GM23338 (cell line): Measurements from ENCODE around the gene RXFP4. TPM values are rescaled to one million over a fixed set of nuclear protein-coding genes. Genes with fewer than 3 reads are reported as not detected.
A peak's percentile ranks its signal among the peaks of the same experiment; 100 is the strongest.

Experiments used
- ATAC-seq: fragments of 200-7000 bp; cut with Tn5 transposase; 3 replicates; pipeline ENCODE4 v1.9.1; 2020
- DNase-seq: peaks from one replicate; pipeline ENCODE4 v3.0.0-alpha.2; 2015; ENCODE audit warnings: low spot score
- H2AFZ ChIP-seq: fragments of 200-600 bp; sonication (generic); 2 replicates; pipeline ENCODE4 v1.8.0; 2016; ENCODE audit warnings: antibody characterized with exemption, mild to moderate bottlenecking, moderate library complexity
- H3F3A ChIP-seq: fragments of 200-600 bp; sonication (generic); replicated peaks from 2 replicates; pipeline ENCODE4 v1.8.0; 2017; ENCODE audit warnings: antibody characterized with exemption, mixed run types, low read depth
- H3K27ac ChIP-seq: fragments of 200-600 bp; sonication (generic); 2 replicates; pipeline ENCODE4 v1.6.1; 2016; ENCODE audit warnings: low read depth
- H3K27me3 ChIP-seq: fragments of 200-600 bp; sonication (generic); 2 replicates; pipeline ENCODE4 v1.8.0; 2016; ENCODE audit warnings: mild to moderate bottlenecking, mixed run types, moderate library complexity; ENCODE audit not compliant: insufficient read depth
- H3K36me3 ChIP-seq: fragments of 200-600 bp; sonication (generic); 2 replicates; pipeline ENCODE4 v1.8.0; 2016; ENCODE audit warnings: mild to moderate bottlenecking; ENCODE audit not compliant: insufficient read depth
- H3K4me1 ChIP-seq: fragments of 200-600 bp; sonication (generic); 2 replicates; pipeline ENCODE4 v1.8.0; 2016; ENCODE audit warnings: mild to moderate bottlenecking, moderate library complexity; ENCODE audit not compliant: insufficient read depth
- H3K4me2 ChIP-seq: fragments of 200-600 bp; sonication (generic); 2 replicates; pipeline ENCODE4 v1.7.1; 2017; ENCODE audit warnings: mixed run types
- H3K4me3 ChIP-seq: fragments of 200-600 bp; sonication (generic); 2 replicates; pipeline ENCODE4 v1.6.1; 2016; ENCODE audit warnings: mixed run types
- H3K79me2 ChIP-seq: fragments of 200-600 bp; sonication (generic); replicated peaks from 2 replicates; pipeline ENCODE4 v1.8.0; 2017; ENCODE audit warnings: mild to moderate bottlenecking; ENCODE audit not compliant: insufficient read depth
- H3K9me2 ChIP-seq: fragments of 200-600 bp; sonication (generic); 2 replicates; pipeline ENCODE4 v1.8.0; 2017; ENCODE audit not compliant: insufficient read depth
- H4K20me1 ChIP-seq: fragments of 200-600 bp; sonication (generic); replicated peaks from 2 replicates; pipeline ENCODE4 v1.8.0; 2017; ENCODE audit warnings: mild to moderate bottlenecking; ENCODE audit not compliant: insufficient read depth
- H3K27ac Mint-ChIP-seq: 2 replicates; pipeline ENCODE4 v1.8.0; 2020; ENCODE audit warnings: inconsistent platforms, mild to moderate bottlenecking, moderate library complexity, mixed read lengths
- H3K27me3 Mint-ChIP-seq: 3 replicates; pipeline ENCODE4 v1.8.0; 2022; ENCODE audit warnings: low read depth, mild to moderate bottlenecking, moderate library complexity, mixed read lengths, inconsistent platforms; ENCODE audit not compliant: insufficient read depth, poor library complexity
- H3K36me3 Mint-ChIP-seq: 3 replicates; pipeline ENCODE4 v1.8.0; 2021; ENCODE audit warnings: low read depth, mild to moderate bottlenecking, inconsistent platforms, moderate library complexity, mixed read lengths
- H3K4me1 Mint-ChIP-seq: 3 replicates; pipeline ENCODE4 v1.8.0; 2020; ENCODE audit warnings: mild to moderate bottlenecking, inconsistent platforms, mixed read lengths
- H3K4me3 Mint-ChIP-seq: 3 replicates; pipeline ENCODE4 v1.8.0; 2021; ENCODE audit warnings: moderate library complexity, mild to moderate bottlenecking, inconsistent platforms, mixed read lengths
- H3K9me3 Mint-ChIP-seq: 3 replicates; pipeline ENCODE4 v1.8.0; 2020; ENCODE audit warnings: moderate library complexity, mild to moderate bottlenecking, inconsistent platforms, mixed read lengths
- CREB1 ChIP-seq: fragments of 250-450 bp; sonication (Bioruptor Pico); IDR thresholded peaks from 2 replicates; pipeline ENCODE4 v1.5.0; 2020; ENCODE audit warnings: low read depth, mild to moderate bottlenecking, moderate library complexity
- EZH2 ChIP-seq: fragments of 200-600 bp; sonication (generic); IDR thresholded peaks from one replicate; pipeline ENCODE4 v1.8.0; 2017; ENCODE audit warnings: antibody characterized with exemption, mild to moderate bottlenecking, low read depth; ENCODE audit not compliant: unreplicated experiment
- JUNB ChIP-seq: IDR thresholded peaks from one replicate; pipeline ENCODE4 v1.6.1; 2016; ENCODE audit warnings: antibody characterized with exemption; ENCODE audit not compliant: unreplicated experiment
- POLR2AphosphoS5 ChIP-seq: IDR thresholded peaks from 2 replicates; pipeline ENCODE4 v1.6.1; 2016; ENCODE audit warnings: antibody characterized with exemption, low read depth
- polyA plus RNA-seq: library from polyadenylated mRNA; unstranded; fragments of >200 nt; fragmentation: Nextera tagmentation; extraction: Ambion mirVana; gene quantifications from 2 replicates; pipeline ENCODE4 v1.2.1, GENCODE V29; 2016
- total RNA-seq: library from RNA; depleted of rRNA; stranded (reverse); fragments of >200 nt; shearing (Covaris generic); gene quantifications from 2 replicates; pipeline ENCODE4 v1.2.3, GENCODE V29; 2014
- TF ChIP-seq, protein P1 (sequence below), 2 experiments: fragments of 200-600 bp in 1 of 2; sonication (generic) in 1 of 2; conservative IDR thresholded peaks; 2 replicates each; pipeline versions ENCODE4 v1.5.1 to v1.6.1; 2016 to 2017; ENCODE audit warnings: antibody characterized with exemption in 2 of 2, low read depth in 2 of 2, mild to moderate bottlenecking in 2 of 2, moderate library complexity in 1 of 2
- TF ChIP-seq, protein P2 (sequence below): IDR thresholded peaks from 2 replicates; pipeline ENCODE4 v1.6.1; 2016; ENCODE audit warnings: antibody characterized with exemption
- TF ChIP-seq, protein P3 (sequence below): IDR thresholded peaks from one replicate; pipeline ENCODE4 v1.6.1; 2018; ENCODE audit warnings: antibody characterized with exemption; ENCODE audit not compliant: unreplicated experiment

Gene RXFP4
- total and polyA plus RNA-seq, 2 experiments from 2014 or later, result not detected

DNA sequence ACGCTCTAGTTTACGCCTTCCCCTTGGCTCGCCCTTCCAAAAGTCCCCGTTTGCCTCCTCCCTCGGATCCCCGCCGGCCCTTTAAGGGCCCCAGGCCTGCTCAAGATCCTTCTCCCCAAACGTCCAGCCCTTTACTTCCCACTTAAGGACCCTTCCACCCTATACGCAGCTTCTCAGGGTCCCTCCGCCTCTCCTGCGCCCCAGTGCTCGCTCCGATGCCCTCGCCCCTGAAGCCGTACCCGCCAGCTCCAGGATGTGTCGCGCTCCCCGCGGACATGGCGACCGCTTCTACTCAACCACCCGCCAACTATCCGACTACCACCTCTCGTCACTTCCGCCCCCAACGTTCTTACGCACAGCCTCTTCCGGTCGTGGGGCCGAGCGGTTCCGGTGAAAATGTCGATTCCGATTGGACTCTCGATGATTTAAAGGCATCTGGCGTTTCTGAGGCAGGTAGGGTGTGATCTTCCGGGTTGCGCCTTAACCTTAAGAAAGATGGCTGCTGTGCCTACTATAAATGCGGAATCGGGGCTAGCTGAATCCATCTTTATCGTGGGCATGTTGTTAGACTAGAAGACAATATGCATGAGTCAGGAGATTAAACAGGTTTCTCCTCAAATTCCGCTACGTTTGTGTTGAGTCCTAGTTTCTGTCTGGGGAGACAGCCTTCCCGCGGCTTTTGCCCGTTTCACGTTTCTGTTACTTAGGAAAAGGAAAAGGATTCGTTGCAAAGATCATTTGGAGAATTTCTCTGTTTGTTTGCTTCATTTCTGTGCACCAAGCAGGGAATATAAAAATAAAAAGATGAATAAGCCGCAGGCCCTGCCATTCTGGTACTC lies 7.1 kb upstream of the RXFP4 start, which contains the start of gene KHDC4:
Gene KHDC4 (minus strand): TSS at position 317 of the 839 bp plus-strand sequence. CDS start 40 bp downstream, at position 277.
- Histone ChIP-seq H4K20me1 (peaks cover 35% of the 10 kb centered on the region), H3K27me3 (no peaks in the 10 kb centered on the region), H3K4me2 (peak within 1 kb of the TSS; percentile 94), H3K9me2 (no peaks in the 10 kb centered on the region), H3K79me2 (peaks cover 48% of the 10 kb centered on the region), H3K4me3 (peak within 1 kb of the TSS; percentile 81), H3K27ac (peak within 1 kb of the TSS; percentile 92), H3K4me1 (peaks cover 16% of the 10 kb centered on the region), H2AFZ (peak within 1 kb of the TSS; percentile 6; the same call in 1 of the 2 replicates), H3K36me3 (peaks cover 37% of the 10 kb centered on the region), H3F3A (peaks cover 9% of the 10 kb centered on the region)
- no peak within 1 kb of the TSS for H3K4me3 Mint-ChIP-seq
- no peaks in the 10 kb centered on the region for H3K9me3 Mint-ChIP-seq
- peaks cover 12% of the 10 kb centered on the region; the same call in 2 of the 3 replicates for H3K4me1 Mint-ChIP-seq
- DNase-seq, result peak; percentile 99
- H3K27me3 Mint-ChIP-seq, result peaks cover 6% of the 10 kb centered on the region
- no peak for TF ChIP-seq EZH2
- TF ChIP-seq POLR2AphosphoS5, result peak; percentile 99
- TF ChIP-seq, protein P1, sequence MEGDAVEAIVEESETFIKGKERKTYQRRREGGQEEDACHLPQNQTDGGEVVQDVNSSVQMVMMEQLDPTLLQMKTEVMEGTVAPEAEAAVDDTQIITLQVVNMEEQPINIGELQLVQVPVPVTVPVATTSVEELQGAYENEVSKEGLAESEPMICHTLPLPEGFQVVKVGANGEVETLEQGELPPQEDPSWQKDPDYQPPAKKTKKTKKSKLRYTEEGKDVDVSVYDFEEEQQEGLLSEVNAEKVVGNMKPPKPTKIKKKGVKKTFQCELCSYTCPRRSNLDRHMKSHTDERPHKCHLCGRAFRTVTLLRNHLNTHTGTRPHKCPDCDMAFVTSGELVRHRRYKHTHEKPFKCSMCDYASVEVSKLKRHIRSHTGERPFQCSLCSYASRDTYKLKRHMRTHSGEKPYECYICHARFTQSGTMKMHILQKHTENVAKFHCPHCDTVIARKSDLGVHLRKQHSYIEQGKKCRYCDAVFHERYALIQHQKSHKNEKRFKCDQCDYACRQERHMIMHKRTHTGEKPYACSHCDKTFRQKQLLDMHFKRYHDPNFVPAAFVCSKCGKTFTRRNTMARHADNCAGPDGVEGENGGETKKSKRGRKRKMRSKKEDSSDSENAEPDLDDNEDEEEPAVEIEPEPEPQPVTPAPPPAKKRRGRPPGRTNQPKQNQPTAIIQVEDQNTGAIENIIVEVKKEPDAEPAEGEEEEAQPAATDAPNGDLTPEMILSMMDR (conservative IDR thresholded peaks at IDR 0.05; ENCODE audit: low read depth in 2 of 2), result 0 out of 4 replicates have a peak, but pooled peaks of 1 of the 2 experiments have one; percentile 5
- TF ChIP-seq, protein P2, sequence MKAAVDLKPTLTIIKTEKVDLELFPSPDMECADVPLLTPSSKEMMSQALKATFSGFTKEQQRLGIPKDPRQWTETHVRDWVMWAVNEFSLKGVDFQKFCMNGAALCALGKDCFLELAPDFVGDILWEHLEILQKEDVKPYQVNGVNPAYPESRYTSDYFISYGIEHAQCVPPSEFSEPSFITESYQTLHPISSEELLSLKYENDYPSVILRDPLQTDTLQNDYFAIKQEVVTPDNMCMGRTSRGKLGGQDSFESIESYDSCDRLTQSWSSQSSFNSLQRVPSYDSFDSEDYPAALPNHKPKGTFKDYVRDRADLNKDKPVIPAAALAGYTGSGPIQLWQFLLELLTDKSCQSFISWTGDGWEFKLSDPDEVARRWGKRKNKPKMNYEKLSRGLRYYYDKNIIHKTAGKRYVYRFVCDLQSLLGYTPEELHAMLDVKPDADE, result peak; percentile 97
- TF ChIP-seq, protein P3, sequence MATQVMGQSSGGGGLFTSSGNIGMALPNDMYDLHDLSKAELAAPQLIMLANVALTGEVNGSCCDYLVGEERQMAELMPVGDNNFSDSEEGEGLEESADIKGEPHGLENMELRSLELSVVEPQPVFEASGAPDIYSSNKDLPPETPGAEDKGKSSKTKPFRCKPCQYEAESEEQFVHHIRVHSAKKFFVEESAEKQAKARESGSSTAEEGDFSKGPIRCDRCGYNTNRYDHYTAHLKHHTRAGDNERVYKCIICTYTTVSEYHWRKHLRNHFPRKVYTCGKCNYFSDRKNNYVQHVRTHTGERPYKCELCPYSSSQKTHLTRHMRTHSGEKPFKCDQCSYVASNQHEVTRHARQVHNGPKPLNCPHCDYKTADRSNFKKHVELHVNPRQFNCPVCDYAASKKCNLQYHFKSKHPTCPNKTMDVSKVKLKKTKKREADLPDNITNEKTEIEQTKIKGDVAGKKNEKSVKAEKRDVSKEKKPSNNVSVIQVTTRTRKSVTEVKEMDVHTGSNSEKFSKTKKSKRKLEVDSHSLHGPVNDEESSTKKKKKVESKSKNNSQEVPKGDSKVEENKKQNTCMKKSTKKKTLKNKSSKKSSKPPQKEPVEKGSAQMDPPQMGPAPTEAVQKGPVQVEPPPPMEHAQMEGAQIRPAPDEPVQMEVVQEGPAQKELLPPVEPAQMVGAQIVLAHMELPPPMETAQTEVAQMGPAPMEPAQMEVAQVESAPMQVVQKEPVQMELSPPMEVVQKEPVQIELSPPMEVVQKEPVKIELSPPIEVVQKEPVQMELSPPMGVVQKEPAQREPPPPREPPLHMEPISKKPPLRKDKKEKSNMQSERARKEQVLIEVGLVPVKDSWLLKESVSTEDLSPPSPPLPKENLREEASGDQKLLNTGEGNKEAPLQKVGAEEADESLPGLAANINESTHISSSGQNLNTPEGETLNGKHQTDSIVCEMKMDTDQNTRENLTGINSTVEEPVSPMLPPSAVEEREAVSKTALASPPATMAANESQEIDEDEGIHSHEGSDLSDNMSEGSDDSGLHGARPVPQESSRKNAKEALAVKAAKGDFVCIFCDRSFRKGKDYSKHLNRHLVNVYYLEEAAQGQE, result no peak
- TF ChIP-seq CREB1 (CRISPR knock-in tag), result peak; percentile 90
- TF ChIP-seq JUNB, result no peak
- H3K27ac Mint-ChIP-seq, result no peak within 1 kb of the TSS
- ATAC-seq, result peak; percentile 93
- H3K36me3 Mint-ChIP-seq, result peaks cover 4% of the 10 kb centered on the region
